ENCODE results near the gene SETD5.

The SETD5 gene

DNA sequence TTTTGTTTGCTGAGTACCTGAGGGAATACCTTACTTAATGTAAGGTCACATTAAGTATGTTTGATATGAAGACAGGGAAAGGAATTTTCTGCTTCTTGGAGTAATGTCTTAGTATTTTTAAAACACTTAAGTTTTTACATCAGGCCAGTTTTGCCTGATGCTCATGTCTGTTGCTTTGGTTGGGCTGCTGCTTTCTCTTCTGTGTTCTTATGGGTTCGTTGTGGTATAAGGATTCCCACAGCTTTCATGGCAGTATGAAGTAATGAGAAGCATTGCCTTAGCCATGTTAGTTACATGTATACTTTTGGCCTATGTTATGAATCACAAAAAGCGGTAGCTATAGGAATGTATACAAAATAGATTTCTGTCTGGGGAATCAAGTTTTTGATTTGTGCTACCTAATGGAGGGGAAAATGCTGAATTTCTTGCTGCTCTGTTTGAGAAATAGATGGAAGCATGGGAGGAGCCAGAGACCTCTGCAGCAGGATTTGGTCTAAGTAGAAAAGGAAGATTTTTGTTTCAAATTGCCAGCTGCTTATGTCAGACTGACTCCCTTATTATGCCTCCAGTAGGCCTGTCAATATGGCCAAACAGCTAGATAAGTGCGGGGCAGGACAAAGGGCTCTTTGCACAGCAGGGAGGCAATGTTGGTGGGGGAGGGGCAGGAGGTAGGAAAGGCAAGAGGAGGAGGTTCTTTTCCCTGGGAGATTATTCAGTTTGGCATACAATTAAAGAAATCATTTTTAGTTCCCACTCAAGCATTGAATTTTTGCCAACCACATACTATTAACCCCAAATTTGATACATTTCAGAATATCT lies 5.2 kb downstream of the SETD5 start:
- in situ Hi-C loops (cut with MboI; ENCODE audit: low sequenced_read_pairs, unreplicated experiment): no loop called here
- TF ChIP-seq, protein P1, sequence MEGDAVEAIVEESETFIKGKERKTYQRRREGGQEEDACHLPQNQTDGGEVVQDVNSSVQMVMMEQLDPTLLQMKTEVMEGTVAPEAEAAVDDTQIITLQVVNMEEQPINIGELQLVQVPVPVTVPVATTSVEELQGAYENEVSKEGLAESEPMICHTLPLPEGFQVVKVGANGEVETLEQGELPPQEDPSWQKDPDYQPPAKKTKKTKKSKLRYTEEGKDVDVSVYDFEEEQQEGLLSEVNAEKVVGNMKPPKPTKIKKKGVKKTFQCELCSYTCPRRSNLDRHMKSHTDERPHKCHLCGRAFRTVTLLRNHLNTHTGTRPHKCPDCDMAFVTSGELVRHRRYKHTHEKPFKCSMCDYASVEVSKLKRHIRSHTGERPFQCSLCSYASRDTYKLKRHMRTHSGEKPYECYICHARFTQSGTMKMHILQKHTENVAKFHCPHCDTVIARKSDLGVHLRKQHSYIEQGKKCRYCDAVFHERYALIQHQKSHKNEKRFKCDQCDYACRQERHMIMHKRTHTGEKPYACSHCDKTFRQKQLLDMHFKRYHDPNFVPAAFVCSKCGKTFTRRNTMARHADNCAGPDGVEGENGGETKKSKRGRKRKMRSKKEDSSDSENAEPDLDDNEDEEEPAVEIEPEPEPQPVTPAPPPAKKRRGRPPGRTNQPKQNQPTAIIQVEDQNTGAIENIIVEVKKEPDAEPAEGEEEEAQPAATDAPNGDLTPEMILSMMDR (IDR thresholded peaks at IDR 0.05; ENCODE audit: borderline replicate concordance, control extremely low read depth, extremely low read depth, insufficient read depth, missing control alignments): no peak
- DNase-seq (ENCODE audit: low spot score): no peak

DNA sequence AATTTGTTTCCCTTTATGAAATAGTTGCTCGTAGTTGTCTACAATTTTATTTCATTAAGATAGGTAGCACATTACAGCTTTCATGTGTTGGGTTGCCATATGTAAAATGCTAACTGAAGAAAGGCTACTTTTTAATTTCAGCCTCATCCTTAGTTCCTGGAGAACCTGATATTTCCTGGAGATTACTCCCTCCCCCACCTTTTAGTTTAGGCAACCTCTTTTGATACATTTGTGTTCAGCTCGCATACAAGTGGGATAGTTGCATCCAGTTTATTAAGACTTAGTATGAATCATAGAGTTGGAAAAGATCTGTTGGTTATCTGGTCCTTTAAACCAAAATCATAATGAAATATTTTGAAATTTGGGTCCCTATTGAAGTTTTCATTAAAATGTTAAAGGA lies 6.0 kb downstream of the SETD5 start:
- in situ Hi-C loops (cut with MboI; ENCODE audit: low sequenced_read_pairs, unreplicated experiment): no loop called here
- TF ChIP-seq, protein P1 (IDR thresholded peaks at IDR 0.05; ENCODE audit: borderline replicate concordance, control extremely low read depth, extremely low read depth, insufficient read depth, missing control alignments): no peak
- no peak for DNase-seq (ENCODE audit: low spot score)

DNA sequence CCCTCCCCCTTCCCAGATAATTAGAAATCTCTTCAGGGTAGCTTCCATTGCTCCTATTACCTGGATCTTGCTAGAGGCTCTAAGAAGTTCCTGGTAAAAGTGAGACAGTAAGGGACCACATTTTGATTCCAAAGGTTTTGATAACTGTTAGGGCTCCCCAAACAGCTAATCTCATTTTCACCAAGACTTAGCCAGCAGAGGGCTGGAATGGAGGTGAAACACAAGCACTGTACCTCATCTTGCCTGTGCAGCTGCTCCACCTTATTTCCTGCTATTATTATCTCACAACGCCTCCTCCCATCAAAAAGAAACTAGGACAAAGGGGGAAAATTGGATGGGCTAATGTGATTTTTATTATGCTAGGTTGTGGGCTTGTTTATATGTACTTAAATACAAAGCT lies 7.3 kb downstream of the SETD5 start:
- TF ChIP-seq, protein P1 (IDR thresholded peaks at IDR 0.05; ENCODE audit: borderline replicate concordance, control extremely low read depth, extremely low read depth, insufficient read depth, missing control alignments): no peak
- in situ Hi-C loops (cut with MboI; ENCODE audit: low sequenced_read_pairs, unreplicated experiment): no loop called here

DNA sequence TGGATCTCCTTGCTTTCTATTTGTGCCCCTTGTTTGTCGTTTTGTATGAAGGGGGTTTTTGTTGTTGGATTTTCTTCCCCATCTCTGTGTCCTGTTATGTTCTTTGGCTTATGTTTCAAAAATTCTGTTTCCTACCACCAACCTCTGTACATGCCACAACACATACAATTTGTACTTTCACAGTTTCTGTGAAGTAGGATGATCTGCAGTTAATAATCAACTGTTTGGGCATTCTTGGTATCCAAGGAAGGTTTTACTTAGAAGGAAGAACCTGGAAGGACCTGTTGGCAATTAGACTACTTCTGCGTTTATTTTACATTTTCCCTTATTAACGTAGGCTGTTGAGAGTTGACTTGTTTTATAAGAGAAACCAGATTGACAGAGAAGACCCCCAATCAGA lies 8.3 kb downstream of the SETD5 start:
- in situ Hi-C loops (cut with MboI; ENCODE audit: low sequenced_read_pairs, unreplicated experiment): no loop called here

More for the DNA sequence above, 7.3 kb downstream of the SETD5 start:
- no peak for DNase-seq (ENCODE audit: low spot score)

GRCh38 chr3:9406856-9407626 lies 9.6 kb downstream of the SETD5 start:
- in situ Hi-C loops (cut with MboI; ENCODE audit: low sequenced_read_pairs, unreplicated experiment): no loop called here
- DNase-seq (ENCODE audit: low spot score): no peak
- TF ChIP-seq, protein P1 (IDR thresholded peaks at IDR 0.05; ENCODE audit: borderline replicate concordance, control extremely low read depth, extremely low read depth, insufficient read depth, missing control alignments): no peak

More for the DNA sequence above, 8.3 kb downstream of the SETD5 start:
- TF ChIP-seq, protein P1 (IDR thresholded peaks at IDR 0.05; ENCODE audit: borderline replicate concordance, control extremely low read depth, extremely low read depth, insufficient read depth, missing control alignments): no peak
- DNase-seq (ENCODE audit: low spot score): no peak

DNA sequence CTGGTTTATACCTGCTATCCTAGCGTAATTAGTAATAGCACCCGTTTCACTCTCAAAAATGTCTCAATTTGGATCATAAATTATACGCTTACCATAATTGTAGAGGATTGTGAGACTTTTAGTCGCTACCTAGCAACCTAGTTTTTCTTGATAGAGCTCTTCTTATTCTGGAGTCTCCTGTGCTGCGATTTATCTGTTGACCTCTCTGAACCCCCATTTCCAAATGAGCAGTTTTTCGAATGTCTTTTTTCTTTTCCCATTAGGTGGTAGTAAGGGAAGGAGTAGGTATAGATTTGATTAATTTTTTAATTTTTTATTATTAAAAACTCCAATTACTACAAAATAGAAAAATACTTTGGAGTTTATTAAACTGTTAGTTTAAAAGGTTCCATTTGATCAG lies 10.6 kb downstream of the SETD5 start:
- no peak for DNase-seq (ENCODE audit: low spot score)
- TF ChIP-seq, protein P1 (IDR thresholded peaks at IDR 0.05; ENCODE audit: borderline replicate concordance, control extremely low read depth, extremely low read depth, insufficient read depth, missing control alignments): no peak
- in situ Hi-C loops (cut with MboI; ENCODE audit: low sequenced_read_pairs, unreplicated experiment): no loop called here

Measured in GM13976 (cell line).